NB4 (cell line): Measurements from ENCODE around the gene LANCL1.

ENCODE experiments used
- CTCF ChIP-seq: IDR thresholded peaks from one replicate; pipeline ENCODE4 v1.5.1; 2012; ENCODE audit warnings: low read depth, low read length
- MAX ChIP-seq: IDR thresholded peaks from 2 replicates; pipeline ENCODE4 v1.6.1; 2011; ENCODE audit warnings: low read depth, low read length
- MYC ChIP-seq: IDR thresholded peaks from 2 replicates; pipeline ENCODE4 v1.6.1; 2011; ENCODE audit warnings: low read depth, low read length
- POLR2A ChIP-seq: IDR thresholded peaks from 2 replicates; pipeline ENCODE4 v1.6.1; 2011; ENCODE audit warnings: mild to moderate bottlenecking; ENCODE audit not compliant: insufficient read length; ENCODE audit errors: extremely low read depth

- TF ChIP-seq CTCF (no peak), POLR2A (no peak), MAX (no peak), MYC (no peak)
Observed at GRCh38 chr2:210422366-210422765, 54.2 kb downstream of the LANCL1 start.
